Heart right ventricle (tissue), 16 donors: Measurements from ENCODE around the gene PRR16. TPM values are rescaled to one million over a fixed set of nuclear protein-coding genes. Genes with fewer than 3 reads are reported as not detected.

ENCODE experiments used
- ATAC-seq, 8 donors: fragments of 200-7000 bp; cut with Tn5 transposase; one replicate each; pipeline ENCODE4 v1.9.1; 2020; ENCODE audit warnings: mild to moderate bottlenecking in 8 of 8, moderate library complexity in 8 of 8, moderate number of reproducible peaks in 1 of 8
- DNase-seq, 2 donors: peaks; one replicate each; pipeline ENCODE4 v3.0.0-alpha.2; 2020
- H3K27ac ChIP-seq, 10 donors: fragments of 200-600 bp; sonication (generic) in 2 of 10; one replicate each; pipeline versions ENCODE4 v1.5.0 to v1.8.0; 2020 to 2022; ENCODE audit warnings: mild to moderate bottlenecking in 3 of 10
- H3K27me3 ChIP-seq, 7 donors: fragments of 200-600 bp; one replicate each; pipeline ENCODE4 v1.8.0; 2021 to 2022; ENCODE audit warnings: mild to moderate bottlenecking in 2 of 7
- H3K36me3 ChIP-seq, 9 donors: fragments of 200-600 bp; sonication (generic) in 1 of 9; one replicate each; pipeline versions ENCODE4 v1.5.0 to v1.8.0; 2020 to 2022; ENCODE audit warnings: mild to moderate bottlenecking in 2 of 9
- H3K4me1 ChIP-seq, 9 donors: fragments of 200-600 bp; sonication (generic) in 1 of 9; one replicate each; pipeline versions ENCODE4 v1.5.0 to v1.8.0; 2020 to 2022; ENCODE audit warnings: mild to moderate bottlenecking in 4 of 9
- H3K4me3 ChIP-seq, 10 donors: fragments of 200-600 bp; sonication (generic) in 2 of 10; one replicate each; pipeline versions ENCODE4 v1.5.0 to v1.8.0; 2020 to 2022; ENCODE audit warnings: mild to moderate bottlenecking in 7 of 10, moderate library complexity in 2 of 10
- H3K9me3 ChIP-seq, 11 donors: fragments of 200-600 bp in 10 of 11; sonication (generic) in 2 of 11; one replicate each; pipeline versions ENCODE4 v1.5.0 to v1.8.0; 2013 to 2022; ENCODE audit warnings: mild to moderate bottlenecking in 2 of 11, control low read depth in 1 of 11, moderate library complexity in 1 of 11
- WGBS, 2 donors: extraction: QIAGEN DNeasy Blood & Tissue Kit; methylation state at CpG; one replicate each; pipeline ENCODE4 v1.1.7; 2013; ENCODE audit warnings: inconsistent platforms in 1 of 2; 5-methylcytosine and 5-hydroxymethylcytosine counted together
- intact Hi-C, 10 donors: fragments of 100-400 bp; cut with DNase I; formaldehyde crosslinking; loops; one replicate each; pipeline versions ENCODE4 v1.11.1 to v1.14.2; 2022
- polyA plus RNA-seq, 2 donors: library from polyadenylated mRNA; stranded (reverse); fragments of 200-250 nt; gene quantifications; one replicate each; pipeline ENCODE4 v1.2.3, GENCODE V29; 2013
- total RNA-seq, 10 donors: library from RNA; stranded (reverse); fragmentation: NEBNext Ultra II Directional in 3 of 10; extraction: Animal tissue kit (Norgen Biotek cat#: 25700) in 3 of 10; gene quantifications; one replicate each; pipeline versions ENCODE4 v1.2.1 to v1.2.4, GENCODE V29; 2021 to 2023
- TF ChIP-seq, protein P1 (sequence below), 9 donors: fragments of 200-600 bp; sonication (generic) in 2 of 9; IDR thresholded peaks; one replicate each; pipeline versions ENCODE4 v1.5.0 to v1.8.0; 2021 to 2022; ENCODE audit warnings: antibody characterized with exemption in 9 of 9, mild to moderate bottlenecking in 5 of 9, moderate library complexity in 1 of 9
- donor health status: Arrhythmogenic right ventricular cardiomyopathy.
- donor health status: ischemic (EF 13 %, LVEDD 7.1; RV severe dilation, severe dysfunction).
- donor health status: healthy with polysubstance abuse.
- donor health status: DM: no; HTN: yes; CAD: no.
- donor health status: DM: no; HTN: no; CAD: no.
- donor health status: ischemic (EF 25% LVEDD 6.9; RV normal size, moderate dysfunction).
- donor health status: ischemic (EF 25% LVEDD 5.7; RV mildly dilated, moderate dysfunction).
- donor health status: healthy.
- donor health status: DM: yes; HTN: yes; CAD: no.
- donor health status: Ischemic cardiomyopathy.
- donor health status: ischemic (EF 35%, LVEDD 5.7; RV mildly dilated, moderate dysfunction).
- donor health status: nonischemic (EF 11% LVEDD 7.7; RV severe dilation, severe dysfunction).
- donor health status: DM: yes; HTN: yes; CAD: no.
- donor health status: PGD.
- donor health status: ischemic (EF 29% LVEDD 5.4; RV normal size, mild dysfunction).
- donor health status: nonischemic (EF 23%, LVEDD 6.1; RV moderate dilation, normal function).

Gene PRR16
- total and polyA plus RNA-seq, 12 donors = 5.3 to 22.9 (median 10.4) TPM

DNA sequence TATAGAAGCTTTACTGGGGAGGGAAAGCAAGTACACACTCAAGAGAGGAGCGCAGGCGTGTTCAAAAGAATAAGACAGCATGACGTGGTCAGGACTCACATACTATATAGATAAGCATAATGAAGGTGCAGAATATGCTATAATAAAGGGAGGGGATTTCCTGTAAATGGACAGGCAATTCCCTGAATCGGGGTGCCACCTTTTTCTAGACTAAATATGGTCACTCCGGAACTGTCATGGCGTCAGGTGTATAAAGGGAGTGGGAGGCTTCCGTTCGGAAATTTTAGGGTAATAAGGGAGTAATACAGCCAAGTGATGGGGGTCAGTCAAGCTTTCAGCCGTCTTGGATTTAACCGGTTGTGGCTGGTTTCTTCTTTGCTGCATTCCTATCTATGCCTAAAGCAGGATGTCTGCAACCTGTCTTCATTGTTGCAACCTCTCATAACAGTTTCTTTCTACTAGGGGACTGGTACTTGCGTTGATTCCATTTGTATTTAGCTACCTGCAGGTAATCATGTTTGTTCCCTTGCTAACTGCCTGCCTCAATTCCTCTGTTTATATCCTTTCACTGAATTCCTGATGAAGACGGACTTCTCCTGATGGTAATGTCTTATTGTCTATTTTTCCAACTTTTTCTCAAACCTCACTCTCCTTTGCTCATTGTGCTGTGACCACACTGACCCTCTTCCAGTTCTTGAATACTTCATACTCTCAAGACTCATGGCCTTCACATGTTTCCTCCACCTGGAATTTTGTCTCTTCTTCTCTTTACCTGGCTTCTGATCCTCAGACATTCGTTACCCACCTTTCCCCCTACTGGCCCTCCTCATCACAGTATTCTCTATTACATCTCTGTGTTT, 48.9 kb downstream of the PRR16 start:
- no peaks in the 10 kb centered on the region for H3K27me3 ChIP-seq
- H3K4me1 ChIP-seq = peaks cover 0 to 16% (median 0%) of the 10 kb centered on the region in 9 donors
- ATAC-seq (no peak), DNase-seq (no peak)
- 90 to 92% methylated on average over 13 of the region's 13 CpGs for WGBS, 2 donors
- H3K4me3 ChIP-seq = no peak overlapping the region
- H3K36me3 ChIP-seq = no peaks in the 10 kb centered on the region
- intact Hi-C loops = no loop called here
- no peak overlapping the region for H3K27ac ChIP-seq
- TF ChIP-seq, protein P1, sequence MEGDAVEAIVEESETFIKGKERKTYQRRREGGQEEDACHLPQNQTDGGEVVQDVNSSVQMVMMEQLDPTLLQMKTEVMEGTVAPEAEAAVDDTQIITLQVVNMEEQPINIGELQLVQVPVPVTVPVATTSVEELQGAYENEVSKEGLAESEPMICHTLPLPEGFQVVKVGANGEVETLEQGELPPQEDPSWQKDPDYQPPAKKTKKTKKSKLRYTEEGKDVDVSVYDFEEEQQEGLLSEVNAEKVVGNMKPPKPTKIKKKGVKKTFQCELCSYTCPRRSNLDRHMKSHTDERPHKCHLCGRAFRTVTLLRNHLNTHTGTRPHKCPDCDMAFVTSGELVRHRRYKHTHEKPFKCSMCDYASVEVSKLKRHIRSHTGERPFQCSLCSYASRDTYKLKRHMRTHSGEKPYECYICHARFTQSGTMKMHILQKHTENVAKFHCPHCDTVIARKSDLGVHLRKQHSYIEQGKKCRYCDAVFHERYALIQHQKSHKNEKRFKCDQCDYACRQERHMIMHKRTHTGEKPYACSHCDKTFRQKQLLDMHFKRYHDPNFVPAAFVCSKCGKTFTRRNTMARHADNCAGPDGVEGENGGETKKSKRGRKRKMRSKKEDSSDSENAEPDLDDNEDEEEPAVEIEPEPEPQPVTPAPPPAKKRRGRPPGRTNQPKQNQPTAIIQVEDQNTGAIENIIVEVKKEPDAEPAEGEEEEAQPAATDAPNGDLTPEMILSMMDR (IDR thresholded peaks at IDR 0.05) = no peak
- H3K9me3 ChIP-seq = no peaks in the 10 kb centered on the region

DNA sequence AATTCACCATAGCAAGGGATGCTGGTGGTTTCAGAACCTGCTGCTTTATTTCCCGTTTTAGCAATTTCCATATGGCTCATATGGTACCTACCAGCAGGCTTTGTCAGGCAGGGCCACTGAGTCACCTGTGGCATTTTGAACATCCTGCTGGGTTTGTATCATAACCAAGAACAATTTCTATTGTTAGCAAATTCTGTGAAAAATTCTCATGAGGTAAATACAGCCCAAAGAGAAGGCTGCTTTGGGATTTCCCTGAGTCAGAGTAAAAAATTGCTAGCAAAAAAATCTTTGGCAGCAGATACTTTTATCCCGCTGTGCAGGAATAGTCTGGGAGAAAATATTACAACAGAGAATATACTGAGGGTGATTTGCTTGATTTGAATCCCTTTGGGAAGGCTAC, 52.7 kb downstream of the PRR16 start:
- 60 to 79% methylated on average over 2 of the region's 2 CpGs for WGBS, 2 donors
- no peak overlapping the region for H3K4me3 ChIP-seq
- TF ChIP-seq, protein P1 (IDR thresholded peaks at IDR 0.05) = no peak
- no peaks in the 10 kb centered on the region for H3K27me3 ChIP-seq
- no peak for DNase-seq
- intact Hi-C loops = no loop called here
- H3K4me1 ChIP-seq = peaks cover 0 to 15% (median 0%) of the 10 kb centered on the region in 9 donors
- ATAC-seq = no peak
- no peak overlapping the region for H3K27ac ChIP-seq
- no peaks in the 10 kb centered on the region for H3K9me3 ChIP-seq
- no peaks in the 10 kb centered on the region for H3K36me3 ChIP-seq

DNA sequence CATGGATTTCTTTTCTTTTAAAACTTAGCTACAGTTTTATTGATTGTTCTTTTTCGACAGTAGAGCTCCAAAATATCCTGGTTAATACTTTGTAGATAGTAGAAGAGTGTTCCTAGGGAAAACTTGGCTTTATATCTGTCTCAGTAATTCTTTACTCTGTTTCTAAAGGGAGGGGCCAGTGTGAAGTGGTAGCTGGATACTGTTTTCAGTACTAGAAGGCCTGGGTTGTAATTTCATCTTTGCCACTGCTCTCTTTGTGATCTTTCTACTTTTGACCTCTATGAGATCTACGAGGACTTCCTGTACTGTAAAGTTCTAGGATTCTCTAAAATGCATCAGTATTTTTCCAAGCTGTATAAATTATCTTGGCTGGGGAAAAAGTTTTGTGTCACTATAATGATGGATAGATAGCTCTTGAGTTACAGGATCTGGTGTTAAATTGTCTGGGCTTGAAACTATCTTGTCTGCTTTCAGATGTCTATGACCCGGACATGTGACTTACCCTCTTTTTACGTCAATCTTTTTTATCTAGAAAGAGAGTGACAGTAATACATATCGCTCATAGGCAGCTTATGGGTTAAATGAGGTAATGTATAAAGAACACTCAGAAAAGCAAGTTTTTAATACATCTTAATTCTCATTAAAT, 53.6 kb downstream of the PRR16 start:
- Histone ChIP-seq H3K27me3 (no peaks in the 10 kb centered on the region), H3K4me3 (no peak overlapping the region), H3K36me3 (no peaks in the 10 kb centered on the region), H3K9me3 (no peaks in the 10 kb centered on the region), H3K27ac (no peak overlapping the region), H3K4me1 (peaks cover 0 to 10% (median 0%) of the 10 kb centered on the region in 9 donors)
- DNase-seq (no peak), ATAC-seq (peak in 1 of 8 donors; percentile 30)
- TF ChIP-seq, protein P1 (IDR thresholded peaks at IDR 0.05) = no peak
- WGBS, 2 donors = 59 to 67% methylated on average over 5 of the region's 5 CpGs
- intact Hi-C loops = no loop called here

DNA sequence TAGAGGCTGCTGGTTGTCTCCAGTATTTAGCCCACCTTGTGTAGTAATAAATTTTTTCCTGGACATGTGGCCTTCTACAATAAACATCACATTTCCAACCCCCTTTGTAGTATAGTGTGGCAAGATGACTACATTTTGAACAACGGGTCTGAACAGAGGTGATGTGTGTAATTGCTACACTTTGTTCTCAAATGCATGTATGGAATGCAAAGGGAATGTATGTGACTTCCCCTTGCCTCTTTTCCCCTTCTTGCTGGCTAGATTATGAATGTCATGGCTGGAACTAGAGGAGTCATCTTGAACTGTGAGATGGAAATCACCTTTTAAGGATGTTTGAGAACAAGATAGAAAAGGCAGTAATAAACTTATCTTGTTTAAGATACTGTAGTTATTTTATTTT, 54.5 kb downstream of the PRR16 start:
- no peak for DNase-seq
- Histone ChIP-seq H3K27ac (no peak overlapping the region), H3K4me3 (no peak overlapping the region), H3K27me3 (no peaks in the 10 kb centered on the region), H3K9me3 (no peaks in the 10 kb centered on the region), H3K4me1 (peaks cover 0 to 10% (median 0%) of the 10 kb centered on the region in 9 donors), H3K36me3 (no peaks in the 10 kb centered on the region)
- WGBS, 2 donors = 40 to 55% methylated on average over 1 of the region's 1 CpG
- TF ChIP-seq, protein P1 (IDR thresholded peaks at IDR 0.05) = no peak
- intact Hi-C loops = no loop called here
- no peak for ATAC-seq
